ENCODE measurements around the gene HOXA7.

DNA sequence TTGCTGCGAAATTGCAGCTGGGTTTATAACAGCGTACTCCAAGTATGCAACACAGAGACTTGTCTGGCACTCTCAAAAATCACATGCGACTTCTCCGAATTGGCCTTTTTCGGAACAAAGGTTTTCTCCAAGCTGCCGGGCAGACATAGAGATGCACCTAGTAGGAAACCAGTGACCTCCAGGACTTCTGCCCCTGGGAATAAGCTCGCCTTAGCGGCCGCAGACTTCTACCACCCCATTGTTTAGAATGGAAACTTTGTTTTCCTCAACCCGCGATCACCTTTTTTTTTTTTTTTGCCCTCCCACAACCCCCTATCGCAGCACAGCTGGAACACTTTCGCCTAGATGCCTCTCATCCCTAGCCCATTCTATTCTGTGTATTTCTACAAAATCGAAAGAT, 22.6 kb upstream of the HOXA7 start:
- TF ChIP-seq, protein P1, sequence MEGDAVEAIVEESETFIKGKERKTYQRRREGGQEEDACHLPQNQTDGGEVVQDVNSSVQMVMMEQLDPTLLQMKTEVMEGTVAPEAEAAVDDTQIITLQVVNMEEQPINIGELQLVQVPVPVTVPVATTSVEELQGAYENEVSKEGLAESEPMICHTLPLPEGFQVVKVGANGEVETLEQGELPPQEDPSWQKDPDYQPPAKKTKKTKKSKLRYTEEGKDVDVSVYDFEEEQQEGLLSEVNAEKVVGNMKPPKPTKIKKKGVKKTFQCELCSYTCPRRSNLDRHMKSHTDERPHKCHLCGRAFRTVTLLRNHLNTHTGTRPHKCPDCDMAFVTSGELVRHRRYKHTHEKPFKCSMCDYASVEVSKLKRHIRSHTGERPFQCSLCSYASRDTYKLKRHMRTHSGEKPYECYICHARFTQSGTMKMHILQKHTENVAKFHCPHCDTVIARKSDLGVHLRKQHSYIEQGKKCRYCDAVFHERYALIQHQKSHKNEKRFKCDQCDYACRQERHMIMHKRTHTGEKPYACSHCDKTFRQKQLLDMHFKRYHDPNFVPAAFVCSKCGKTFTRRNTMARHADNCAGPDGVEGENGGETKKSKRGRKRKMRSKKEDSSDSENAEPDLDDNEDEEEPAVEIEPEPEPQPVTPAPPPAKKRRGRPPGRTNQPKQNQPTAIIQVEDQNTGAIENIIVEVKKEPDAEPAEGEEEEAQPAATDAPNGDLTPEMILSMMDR (IDR thresholded peaks at IDR 0.05): no peak
- TF ChIP-seq EZH2 (IDR thresholded peaks at IDR 0.05; ENCODE audit: borderline replicate concordance, insufficient read depth, low read depth, low read length, poor library complexity, severe bottlenecking): no peak

Data from B cell (primary cell).